Fibroblast of upper back skin (primary cell): ENCODE results near the gene MTA3.
A peak's percentile ranks its signal among the peaks of the same experiment; 100 is the strongest.
"Not testable (repeated sequence)": the region's sequence is repeated elsewhere in the genome, so short reads cannot be mapped to it uniquely, and the experiment has no call there.

Experiments used
- DNase-seq: peaks from one replicate; pipeline ENCODE4 v3.0.0-alpha.2; 2013

MTA3 gene

DNA sequence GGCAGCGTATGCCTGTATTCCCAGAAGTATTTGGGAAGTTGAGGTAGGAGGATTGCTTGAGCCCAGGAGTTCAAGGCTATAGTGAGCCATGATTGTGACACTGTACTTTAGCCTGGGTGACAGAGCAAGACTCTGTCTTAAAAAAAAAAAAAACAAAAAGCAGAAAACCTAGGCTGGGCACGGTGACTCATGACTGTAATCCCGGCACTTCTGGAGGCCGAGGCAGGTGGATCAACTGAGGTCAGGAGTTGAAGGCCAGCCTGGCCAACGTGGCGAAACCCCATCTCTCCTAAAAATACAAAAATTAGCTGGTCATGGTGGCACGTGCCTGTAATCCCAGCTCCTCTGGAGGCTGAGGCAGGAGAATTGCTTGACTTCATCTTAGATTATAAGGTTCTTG lies 46.4 kb downstream of the MTA3 start:
- no peak for DNase-seq

DNA sequence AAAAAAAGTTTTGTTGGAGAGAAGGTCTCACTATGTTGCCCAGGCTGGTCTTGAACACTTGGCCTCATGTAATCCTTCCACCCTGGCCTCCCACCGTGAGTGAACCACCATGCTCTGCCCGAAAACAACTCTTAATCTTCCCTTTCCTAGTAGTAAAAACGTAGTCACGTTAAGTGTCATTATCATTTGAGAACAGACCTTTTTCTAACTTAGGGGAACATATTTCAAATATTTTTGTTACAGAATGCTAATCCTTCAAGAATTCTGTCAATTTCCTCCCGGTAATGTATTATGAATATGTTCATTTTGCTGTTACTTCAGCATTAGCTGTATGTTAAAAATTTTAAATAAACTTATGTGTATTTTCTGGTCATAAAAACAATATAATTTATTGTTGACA lies 49.7 kb downstream of the MTA3 start:
- peak; percentile 30 for DNase-seq

DNA sequence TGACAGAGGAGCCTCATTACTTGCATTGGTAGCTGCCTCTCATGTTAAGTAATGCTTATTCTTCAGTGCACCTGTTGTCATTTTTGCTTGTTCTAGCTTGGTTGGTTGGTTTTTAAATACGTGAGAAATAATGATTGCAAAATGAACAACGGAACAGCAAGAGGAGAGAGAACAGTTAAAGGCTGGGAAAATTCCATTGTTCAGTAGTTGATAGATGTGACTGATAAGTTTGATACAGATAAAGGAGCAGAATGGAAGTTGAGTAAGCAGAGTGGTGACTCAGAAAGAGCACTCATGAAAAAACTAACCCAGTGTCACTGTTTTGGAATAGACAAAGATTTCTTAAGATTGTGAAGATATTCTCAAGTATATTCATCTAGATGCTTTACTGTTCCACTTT lies 50.5 kb downstream of the MTA3 start:
- DNase-seq: peak; percentile 36

DNA sequence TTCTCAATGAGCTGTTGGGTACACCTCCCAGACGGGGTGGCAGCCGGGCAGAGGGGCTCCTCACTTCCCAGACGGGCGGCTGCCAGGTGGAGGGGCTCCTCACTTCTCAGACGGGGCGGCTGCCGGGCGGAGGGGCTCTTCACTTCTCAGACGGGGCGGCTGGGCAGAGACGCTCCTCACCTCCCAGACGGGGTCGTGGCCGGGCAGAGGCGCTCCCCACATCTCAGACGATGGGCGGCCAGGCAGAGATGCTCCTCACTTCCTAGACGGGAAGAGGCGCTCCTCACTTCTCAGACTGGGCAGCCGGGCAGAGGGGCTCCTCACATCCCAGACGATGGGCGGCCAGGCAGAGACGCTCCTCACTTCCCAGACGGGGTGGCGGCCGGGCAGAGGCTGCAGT lies 53.2 kb downstream of the MTA3 start:
- not testable (repeated sequence) for DNase-seq

DNA sequence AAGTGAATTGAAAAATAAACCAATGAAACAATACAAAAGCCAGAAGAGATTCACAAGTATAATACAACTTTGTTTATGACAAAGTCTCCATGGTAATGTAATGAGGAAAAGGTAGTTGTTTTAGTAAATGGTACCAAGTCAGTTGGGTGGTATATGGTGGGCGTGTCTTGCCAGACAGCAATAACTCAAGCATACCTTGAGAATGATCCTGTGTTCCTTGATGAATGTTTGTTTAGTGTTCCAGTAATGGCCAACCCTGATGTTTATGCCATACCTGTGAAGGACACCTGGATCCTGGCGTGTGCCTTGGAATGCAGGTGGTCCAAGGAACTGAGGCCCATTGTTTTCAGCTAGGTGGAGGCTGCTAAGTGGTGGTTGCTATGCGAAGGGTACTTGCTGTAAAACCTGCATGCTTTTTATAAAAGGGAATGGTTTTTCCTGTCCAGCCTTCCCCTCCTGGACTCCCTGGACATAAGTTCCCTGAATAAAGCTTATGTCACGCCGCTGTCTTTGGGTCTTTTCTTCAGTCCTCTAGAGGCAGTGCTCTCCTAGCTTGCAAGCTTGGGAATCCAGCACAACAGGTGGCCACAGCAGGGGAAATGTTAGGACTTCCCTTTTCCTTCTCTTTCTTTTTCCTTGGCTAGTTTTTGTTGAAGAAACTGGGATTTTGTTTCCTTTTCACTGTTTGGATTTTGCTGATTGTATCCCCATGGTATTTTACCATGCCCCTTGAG lies 54.7 kb downstream of the MTA3 start:
- no peak for DNase-seq

DNA sequence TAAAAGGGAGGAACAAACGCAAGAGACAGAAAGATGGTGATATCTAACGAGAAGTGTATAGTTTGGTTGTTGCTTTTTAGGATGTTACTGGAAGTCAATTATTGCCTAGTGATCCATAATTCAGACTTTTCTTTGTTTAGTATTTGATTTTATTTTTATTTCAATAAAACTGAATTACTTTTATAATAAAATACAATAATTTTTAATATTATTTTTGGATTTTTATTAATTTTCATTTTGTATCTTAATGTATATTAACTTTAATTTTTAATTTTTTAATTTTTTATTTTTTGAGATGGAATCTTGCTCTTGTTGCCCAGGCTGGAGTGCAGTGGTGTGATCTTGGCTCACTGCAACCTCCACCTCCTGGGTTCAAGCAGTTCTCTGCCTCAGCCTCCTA lies 55.6 kb downstream of the MTA3 start:
- no peak for DNase-seq

GRCh38 chr2:42628024-42628423 lies 59.6 kb downstream of the MTA3 start:
- not testable (repeated sequence) for DNase-seq

DNA sequence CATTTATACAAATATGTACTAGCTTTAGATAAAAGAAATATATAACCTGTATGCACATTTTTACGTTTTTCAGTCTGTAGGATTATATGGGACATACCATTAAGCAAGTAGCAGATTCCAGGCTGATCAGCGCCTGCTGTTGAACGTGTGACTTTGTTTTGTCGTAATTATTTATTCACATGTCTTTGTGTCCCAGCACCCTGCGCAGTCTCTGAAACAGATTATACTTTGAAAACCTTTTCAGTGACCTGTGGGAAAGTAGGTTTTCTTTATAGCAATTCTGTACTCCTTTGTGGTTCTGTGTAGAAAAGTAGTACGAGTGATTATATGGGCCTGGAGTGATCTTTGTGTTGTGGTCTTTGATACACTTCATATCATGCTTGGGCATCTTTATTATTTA lies 68.5 kb downstream of the MTA3 start:
- no peak for DNase-seq

DNA sequence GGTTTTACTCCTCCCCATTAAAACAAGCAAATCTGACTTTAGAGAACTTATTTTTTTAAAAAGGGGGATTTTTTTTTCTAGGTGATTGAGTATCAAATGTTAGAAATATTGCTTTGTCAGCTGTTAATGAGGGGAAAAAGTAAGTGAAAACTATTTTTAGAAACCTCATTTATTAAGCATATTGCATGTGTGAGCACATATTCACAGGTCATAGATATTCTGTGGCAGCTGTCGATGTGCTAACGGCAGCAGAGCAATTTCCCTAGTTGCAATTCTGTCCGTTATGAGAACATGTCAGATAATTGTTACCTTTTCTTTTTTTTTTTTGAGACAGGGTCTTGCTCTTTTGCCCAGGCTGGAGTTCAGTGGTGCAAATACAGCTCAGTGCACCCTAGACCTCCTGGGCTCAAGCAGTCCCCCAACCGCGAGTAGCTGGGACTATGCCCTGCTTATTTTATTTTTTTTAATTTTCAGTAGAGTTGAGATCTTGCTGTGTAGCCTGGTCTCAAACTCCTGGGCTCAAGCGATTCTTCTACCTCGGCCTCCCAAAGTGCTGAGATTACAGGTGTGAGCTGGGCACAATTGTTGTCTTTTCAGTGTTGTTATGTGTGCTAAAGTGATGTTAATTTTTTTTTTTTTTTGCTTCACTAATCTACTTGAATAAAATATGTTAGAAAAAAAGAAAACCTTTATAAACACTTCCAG lies 69.8 kb downstream of the MTA3 start:
- DNase-seq: no peak

DNA sequence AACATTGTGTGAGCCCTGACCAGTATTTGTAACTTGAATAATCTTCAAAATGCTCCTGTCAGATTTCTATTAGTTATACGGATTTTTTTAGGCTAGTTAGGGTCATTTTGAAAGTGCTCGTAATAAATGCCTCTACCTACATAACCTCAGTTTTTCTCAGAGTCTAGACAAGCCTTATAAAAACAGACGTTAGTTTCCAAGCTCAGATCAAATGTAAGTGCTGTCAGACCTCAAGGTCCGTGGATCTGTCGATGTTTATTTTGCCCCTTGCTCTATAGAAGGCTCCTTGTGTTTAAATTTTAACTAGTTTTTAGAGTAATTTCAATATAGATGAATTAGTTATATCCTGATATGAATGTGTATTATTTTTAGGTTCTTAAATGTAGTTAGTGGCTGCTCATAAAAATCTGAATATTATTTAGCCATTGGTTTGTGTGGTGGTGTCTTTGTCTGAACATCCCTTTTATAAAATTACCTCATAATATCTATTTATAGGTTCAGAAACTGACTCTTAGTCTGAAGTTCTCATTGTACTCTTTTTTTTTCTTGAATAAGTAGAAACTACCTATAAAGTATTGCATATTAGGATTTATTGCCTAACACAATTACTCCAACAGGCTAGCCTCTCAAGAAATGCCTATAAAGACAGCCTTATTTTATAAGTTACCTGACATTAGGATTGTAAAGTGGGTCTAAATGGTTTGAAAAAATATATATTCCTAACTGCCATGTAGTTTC lies 71.1 kb downstream of the MTA3 start:
- DNase-seq: no peak

DNA sequence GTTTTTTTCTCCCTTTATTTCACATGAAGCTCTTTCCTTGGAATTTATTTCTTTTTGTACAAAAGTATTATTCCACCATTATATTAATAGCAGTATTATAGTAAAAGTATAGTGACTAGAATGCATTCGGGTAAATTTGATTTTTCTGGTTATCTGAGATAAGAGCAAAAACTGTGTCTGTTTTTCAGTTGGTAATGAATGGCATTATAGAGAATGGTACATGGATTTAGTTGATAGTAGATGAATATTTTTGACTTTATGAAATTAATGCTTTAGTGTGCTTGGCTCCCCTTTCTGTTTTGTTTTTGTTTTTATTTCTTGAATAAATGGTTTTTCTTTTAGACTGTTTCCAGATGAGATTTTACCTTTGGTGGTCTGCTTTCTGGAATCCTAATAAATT lies 71.8 kb downstream of the MTA3 start:
- DNase-seq: no peak

- DNase-seq: not testable (repeated sequence)
Measured at GRCh38 chr2:42642371-42642770, 73.9 kb downstream of the MTA3 start.

GRCh38 chr2:42645551-42645950 lies 77.1 kb downstream of the MTA3 start:
- DNase-seq: no peak

- DNase-seq: no peak
Measured at GRCh38 chr2:42648796-42649195, 80.4 kb downstream of the MTA3 start.

DNA sequence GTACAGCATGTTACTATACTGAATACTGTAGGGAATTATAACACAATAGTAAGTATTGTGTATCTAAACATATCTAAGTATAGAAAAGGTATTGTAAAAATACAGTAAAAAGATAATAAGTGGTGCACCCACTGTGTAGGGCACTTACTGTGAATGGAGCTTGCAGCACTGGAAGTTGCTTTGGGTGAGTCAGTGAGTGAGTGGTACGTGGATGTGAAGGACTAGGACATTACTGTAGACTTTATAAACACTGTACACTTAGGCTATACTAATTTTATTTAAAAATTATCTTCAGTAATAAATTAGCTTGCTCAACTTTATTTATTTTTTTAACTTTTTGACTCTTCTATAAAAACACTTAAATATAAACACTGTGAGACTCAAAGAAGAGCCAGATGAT lies 82.6 kb downstream of the MTA3 start:
- DNase-seq: no peak

- no peak for DNase-seq
Measured at GRCh38 chr2:42652086-42652485, 83.7 kb downstream of the MTA3 start.

DNA sequence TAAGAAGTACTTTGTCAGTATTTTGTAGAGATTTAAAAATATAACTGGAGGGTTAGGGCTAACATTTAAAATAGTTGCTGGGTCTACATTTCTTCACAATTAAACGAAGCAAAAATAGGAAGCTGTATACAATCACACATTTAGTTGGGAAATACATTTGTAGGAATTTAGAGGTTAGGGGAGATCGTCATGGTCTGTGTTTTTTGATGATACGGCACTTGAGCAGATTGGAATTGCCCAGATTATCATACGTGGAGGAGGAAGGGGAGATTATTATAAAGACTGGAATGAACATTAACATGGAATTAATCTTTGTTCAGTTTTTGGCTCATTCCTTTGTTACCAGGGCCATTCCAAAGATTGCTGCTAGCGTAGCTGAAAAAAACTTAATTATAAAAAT lies 84.6 kb downstream of the MTA3 start:
- no peak for DNase-seq

DNA sequence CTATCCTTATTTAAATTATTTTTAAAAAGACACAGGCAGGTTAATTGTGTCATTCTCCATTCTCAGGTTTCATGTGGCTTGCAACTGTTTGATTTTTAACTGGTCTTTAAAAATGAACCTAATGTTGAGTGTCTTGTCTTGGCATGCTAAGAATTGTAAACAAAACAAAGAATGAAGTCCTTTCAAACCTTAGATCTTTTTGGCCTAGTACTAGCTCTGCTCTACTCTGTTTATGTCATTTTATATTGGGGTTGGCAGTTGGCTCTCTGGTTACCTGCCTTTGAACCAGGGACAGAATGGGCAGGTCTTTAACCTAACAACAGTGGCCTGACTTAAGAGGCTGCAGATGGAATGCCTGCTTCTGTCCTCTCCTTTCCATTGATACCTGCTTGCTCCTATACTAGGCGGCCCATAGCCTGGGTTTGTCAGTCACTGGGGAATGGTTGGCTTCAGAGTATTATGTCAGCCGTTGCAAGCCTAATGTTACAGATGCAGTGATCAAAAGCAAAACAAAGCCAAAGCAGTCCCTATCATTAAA lies 85.5 kb downstream of the MTA3 start:
- no peak for DNase-seq

DNA sequence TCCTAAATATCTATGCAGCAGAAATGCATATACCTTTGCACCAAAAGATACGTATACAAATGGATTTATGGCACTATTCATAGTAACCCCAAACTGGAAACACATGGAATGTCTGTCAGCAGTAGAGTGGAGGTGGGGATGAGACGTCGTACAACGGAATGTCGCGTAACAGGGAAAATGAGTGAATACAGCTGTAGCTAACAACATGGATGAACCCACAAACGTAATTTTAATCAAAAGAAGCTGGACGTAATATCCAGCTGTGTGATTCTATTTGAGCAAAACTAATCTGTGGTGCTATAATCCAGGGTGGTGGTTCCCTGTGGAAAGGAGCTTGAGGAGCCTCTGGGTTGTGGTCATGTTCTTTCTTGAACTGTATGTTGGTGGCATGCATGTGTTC lies 89.9 kb downstream of the MTA3 start:
- peak; percentile 59 for DNase-seq

DNA sequence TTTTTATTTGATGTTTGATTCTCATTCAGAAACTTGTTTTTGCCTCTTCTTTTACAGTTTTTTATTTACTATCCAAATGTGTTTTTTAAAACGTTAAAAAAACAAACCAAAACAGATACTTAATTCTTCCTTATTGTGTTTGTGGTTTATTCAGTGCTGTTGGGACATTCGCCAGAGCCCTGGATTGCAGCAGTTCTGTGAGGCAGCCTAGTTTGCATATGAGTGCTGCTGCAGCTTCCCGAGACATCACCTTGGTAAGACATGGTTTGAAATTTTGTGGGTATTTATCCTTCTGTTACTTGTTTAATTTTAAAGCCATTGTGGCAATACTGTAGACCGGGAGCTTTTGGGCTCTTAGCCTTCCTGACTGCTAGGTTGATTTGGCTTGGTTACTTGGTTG lies 91.2 kb downstream of the MTA3 start:
- no peak for DNase-seq

- peak; percentile 71 for DNase-seq
Measured at GRCh38 chr2:42663106-42663780, 94.8 kb downstream of the MTA3 start.

- no peak for DNase-seq
Measured at GRCh38 chr2:42663828-42664227, 95.4 kb downstream of the MTA3 start.

- no peak for DNase-seq
Measured at GRCh38 chr2:42673989-42674579, 105.7 kb downstream of the MTA3 start.
